GM19467 (cell line): Measurements from ENCODE around the gene GORASP2.

Experiments
- ATAC-seq: cut with Tn5 transposase; IDR thresholded peaks from one replicate; pipeline ENCODE4 v1.9.1; 2021; ENCODE audit warnings: mild to moderate bottlenecking, moderate library complexity; ENCODE audit not compliant: unreplicated experiment

The GORASP2 gene

DNA sequence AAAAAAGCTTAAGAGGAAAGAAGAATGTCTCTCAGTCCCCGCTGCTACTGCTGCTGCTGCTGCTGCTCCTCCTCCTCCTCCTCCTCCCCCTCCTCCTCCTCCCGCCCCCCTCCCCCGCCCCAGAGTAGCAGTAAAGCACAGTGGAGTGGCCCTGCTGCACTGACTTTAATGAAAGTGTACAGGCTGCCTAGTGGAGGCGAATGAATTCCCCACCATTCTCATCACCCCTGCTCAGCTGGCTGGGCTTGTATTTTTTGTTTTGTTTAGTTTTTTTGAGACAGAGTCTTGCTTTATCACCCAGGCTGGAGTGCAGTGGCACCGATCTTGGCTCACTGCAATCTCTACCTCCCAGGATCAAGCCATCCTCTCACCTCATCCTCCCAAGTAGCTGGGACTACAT is 34.3 kb downstream of the GORASP2 start:
- no peak for ATAC-seq

DNA sequence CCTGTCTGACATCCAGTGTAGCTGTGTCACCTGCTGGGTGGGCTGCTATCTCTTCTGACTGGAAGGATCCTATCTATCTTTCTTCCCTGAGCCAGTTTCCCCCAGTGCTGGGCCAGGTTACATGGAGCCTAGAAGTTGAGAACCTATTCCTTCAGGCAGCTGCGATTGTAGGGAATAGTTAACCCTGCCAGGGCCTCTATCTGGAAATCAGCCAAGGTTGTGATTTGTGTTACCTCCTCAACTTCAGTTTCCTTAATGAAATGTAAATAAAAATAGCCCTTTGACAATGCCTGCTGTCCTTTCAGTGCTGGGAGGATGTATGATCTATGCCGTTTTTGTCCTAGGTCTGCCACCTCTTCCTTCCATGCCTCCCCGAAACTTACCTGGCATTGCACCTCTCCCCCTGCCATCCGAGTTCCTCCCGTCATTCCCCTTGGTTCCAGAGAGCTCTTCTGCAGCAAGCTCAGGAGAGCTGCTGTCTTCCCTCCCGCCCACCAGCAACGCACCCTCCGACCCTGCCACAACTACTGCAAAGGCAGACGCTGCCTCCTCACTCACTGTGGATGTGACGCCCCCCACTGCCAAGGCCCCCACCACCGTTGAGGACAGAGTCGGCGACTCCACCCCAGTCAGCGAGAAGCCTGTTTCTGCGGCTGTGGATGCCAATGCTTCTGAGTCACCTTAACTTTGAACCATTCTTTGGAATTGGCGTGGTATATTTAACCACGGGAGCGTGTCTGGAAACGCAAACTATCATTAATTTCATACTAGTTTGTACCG is 36.6 kb downstream of the GORASP2 start:
- no peak for ATAC-seq

DNA sequence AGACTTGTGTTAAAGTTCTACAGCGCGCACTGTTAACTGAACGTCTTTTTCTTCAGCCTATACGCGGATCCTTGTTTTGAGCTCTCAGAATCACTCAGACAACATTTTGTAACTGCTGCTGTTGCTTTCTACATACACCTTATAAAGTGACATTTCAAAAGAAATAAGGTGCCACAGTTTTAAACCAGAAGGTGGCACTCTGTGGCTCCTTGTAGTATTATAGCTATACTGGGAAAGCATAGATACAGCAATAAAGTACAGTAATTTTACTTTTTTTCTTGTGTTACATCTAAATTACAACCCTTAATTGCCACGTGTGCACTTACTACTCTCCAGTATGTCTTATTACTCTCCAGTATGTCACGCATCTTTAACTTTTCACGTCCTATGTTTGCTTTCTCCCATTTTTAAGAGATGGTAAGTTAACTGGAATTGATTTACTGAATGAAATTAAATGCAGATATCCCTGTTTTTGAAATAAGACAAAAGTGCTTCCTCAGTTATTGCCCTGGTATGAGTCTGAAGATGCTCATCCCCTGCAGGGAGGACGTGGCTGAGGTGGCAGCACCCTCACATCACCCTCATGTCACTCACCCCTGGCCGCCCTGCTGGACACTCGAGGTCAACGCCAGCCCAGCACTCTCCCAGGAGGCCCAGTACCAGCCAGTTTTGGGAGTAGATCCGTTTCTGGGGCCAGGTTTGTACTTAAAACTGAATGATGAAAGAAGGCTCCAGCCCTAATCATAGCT is 37.8 kb downstream of the GORASP2 start:
- ATAC-seq, result no peak

DNA sequence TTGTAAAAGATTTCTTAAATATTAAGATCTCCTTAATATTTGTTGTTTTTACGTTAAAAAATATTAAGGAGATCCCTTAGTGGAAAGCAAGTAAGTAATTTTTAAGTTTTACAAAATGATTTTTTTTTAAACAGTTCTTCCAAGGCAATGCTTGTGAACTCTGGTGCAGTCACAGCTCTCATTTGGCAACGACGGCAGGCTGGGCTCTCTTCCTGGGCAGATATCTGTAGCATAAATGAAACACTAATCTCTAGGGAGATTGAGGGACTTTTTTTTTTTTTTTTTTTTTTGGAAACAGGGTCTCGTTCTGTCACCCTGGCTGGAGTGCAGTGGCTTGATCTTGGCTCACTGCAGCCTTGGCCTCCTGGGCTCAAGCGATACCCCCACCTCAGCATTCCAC is 38.5 kb downstream of the GORASP2 start:
- ATAC-seq, result no peak

DNA sequence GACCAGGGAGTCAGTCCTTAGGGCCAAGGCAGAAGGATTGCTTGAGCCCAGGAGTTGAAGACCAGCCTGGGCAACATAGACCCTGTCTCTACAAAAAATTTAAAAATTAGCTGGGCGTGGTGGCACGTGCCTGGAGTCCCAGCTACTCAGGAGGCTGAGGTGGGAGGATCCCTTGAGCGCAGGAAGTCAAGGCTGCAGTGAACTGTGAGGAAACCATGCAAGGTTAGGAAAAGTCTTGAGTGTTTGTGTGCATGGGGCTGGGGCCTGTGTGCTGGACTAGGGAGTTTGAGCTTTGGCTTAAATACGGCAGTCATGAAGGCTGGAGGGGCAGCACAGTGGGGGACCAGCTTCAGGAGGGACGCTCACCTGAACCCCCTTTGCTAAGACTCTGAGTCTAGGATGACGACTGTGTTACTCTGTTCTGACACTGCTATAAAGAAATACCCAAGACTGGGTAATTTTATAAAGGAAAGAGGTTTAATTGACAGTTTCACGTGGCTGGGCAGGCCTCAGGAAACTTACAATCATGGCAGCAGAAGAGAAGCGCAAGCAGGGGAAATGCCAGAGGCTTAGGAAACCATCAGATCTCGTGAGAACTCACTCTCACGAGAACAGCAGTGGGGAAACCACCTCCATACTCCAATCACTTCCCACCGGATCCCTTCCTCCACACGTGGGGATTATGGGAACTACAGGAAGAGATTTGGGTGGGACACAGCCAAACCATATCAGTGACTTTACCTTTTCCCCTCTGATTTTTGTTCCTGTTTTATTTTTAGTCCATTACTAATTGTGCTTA is 39.4 kb downstream of the GORASP2 start:
- ATAC-seq, result no peak

DNA sequence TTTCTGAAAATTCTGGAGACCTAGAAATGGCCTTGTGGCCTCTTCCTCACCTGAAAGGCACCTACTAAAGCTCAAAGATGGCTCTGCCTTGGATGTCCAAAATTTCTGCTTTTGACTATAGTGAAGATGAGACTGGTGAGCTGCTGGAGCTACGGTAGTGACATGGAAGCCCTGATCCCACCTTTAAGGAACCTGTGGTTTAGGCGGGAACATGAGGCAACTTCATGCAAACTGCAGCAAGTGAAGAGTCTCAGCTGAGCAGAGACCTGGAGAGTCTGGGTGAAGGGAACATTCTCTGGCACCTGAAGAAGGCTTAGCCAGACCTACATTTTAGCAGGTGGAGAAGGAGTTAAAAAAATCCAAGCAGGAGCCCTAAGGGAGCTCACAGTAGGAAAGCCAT is 40.0 kb downstream of the GORASP2 start:
- ATAC-seq, result no peak

DNA sequence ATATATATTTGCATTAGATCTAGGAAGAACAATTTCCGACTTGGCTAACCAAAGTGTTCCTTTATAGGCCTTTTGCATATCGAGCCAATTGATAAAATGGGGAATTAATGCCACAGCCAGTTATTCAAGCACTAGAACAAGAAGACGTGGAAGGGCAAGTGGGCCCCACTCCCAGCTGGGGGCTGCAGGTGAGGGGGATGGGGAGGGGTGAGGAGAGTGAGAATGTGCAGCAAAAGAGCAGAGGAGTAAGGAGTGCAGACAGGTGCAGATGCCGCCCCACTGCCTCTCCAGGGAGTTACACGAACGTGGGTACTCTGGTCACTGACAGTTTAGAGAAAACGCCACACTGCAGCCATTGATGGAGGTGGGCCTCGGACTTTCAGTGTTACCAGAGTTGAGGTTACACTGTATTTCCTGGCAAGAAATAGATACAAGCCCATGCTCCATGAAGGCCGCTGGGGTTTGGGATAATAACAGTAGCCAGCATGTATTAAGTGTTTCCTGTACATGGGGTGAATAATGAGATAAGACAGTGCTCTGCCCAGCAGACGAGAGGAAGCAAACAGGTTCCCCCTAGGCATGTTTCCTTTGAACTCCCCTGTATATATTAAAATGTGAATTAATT is 40.9 kb downstream of the GORASP2 start:
- ATAC-seq, result no peak

DNA sequence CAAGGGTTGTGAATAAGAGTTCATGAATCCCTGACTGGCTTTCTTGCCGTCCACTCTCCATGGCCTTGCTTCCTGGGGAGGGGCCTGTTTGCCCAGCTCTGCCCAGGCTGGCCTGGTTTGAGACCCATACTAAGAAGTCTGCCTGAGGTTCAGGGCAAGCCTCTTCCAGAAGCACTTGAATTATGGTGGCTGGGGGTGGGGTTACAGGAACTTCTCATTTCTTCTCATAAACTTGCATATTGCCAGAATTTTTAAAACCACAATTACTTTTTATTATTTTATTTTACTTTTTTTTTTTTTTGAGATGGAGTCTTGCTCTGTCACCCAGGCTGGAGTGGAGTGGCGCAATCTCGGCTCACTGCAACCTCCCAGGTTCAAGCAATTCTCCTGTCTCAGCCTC is 42.0 kb downstream of the GORASP2 start:
- no peak for ATAC-seq

DNA sequence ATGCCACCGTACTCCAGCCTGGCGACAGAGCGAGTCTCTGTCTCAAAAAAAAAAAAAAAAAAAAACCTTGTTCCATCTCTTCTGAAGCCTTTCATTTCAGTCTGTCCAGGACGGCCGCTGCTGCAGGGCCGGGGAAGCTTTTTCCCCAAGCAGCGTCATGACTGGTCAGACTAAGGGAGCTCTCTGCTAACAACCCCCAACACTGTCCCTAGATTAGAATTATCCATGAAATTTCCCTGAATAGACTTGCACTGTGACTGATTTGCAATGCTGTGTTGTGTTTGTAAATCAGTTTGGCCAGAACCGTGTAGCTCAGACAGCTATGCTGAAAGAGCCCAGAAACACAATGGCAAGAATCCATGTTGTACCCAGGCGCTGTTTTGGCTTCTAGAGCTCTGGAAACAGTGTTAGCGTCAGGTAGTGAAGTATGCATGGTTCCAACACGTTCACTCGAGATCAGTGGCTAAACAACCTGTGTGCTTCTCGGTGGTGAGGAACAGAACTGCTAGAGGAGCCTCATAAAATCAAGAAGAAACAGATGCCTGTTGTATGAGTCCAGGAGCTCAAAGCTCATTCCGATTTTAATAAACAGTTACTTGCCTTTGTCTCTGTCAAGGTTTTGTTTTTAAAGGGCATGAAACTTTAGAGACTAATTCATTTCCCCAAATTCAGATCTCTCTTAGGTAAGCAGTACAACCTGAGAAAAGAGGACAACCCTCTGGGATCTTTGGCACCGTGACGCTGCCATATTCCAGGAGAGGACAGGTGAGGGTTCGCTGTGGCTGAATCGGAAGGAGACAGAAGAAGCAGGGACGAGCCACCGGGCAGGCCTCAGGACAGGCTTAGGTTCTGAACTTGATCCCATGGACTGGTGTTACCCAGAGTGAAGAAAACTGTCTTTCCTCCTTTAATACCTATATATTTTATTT is 43.5 kb downstream of the GORASP2 start:
- ATAC-seq, result no peak

DNA sequence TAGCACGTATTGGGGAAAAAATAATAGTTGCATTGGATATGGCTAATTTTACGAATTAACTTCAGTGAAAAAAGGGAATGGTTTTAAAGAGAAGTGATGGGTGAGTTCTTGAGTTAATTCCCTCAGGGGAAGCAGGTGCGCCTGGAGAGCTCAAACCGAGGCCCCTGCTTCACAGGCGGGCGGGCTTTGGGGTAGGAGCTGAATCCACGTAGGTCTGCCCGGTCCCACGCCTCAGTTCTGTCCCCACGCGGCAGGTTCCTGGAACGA is 44.1 kb downstream of the GORASP2 start:
- ATAC-seq, result no peak

DNA sequence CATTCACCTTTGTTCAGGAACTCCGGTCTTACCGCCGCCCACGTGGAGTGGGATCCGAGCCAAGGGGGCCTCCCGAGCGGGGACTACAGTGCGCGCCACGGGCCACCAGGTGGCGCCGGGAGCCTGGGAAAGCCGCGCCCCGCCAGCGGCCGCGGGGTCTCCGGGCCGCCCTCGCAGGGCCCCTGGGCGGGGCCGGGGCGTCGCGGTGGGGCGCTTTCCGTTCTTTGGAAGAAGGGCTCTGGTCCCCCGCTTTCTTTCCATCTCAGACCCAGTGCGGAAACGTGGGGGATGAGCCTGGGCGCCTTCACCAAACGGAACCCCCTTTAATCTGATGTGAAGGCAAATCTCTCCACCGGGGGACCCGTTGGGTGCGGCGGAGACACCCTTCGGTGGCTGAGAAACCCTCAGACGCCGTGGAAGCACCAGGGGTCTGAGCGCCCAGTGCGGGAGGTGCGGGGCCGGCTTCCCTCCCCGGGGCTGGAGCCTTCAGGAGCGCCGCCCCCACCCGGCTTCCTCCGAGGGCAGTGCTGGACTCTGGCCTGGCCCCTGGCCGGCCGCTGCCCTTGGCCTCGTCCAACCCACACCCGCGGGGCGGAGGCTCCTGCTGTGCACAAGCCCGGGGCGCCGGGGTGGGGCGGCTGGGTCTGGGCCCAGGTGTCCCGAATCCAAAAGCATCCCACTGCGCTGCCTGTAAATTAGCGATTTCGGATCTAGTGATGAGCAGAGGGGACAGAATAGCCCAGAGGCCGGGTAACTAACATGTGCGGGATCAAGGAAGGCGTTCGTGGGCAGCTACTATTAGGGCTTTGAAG is 44.6 kb downstream of the GORASP2 start:
- ATAC-seq, result peak; percentile 95

DNA sequence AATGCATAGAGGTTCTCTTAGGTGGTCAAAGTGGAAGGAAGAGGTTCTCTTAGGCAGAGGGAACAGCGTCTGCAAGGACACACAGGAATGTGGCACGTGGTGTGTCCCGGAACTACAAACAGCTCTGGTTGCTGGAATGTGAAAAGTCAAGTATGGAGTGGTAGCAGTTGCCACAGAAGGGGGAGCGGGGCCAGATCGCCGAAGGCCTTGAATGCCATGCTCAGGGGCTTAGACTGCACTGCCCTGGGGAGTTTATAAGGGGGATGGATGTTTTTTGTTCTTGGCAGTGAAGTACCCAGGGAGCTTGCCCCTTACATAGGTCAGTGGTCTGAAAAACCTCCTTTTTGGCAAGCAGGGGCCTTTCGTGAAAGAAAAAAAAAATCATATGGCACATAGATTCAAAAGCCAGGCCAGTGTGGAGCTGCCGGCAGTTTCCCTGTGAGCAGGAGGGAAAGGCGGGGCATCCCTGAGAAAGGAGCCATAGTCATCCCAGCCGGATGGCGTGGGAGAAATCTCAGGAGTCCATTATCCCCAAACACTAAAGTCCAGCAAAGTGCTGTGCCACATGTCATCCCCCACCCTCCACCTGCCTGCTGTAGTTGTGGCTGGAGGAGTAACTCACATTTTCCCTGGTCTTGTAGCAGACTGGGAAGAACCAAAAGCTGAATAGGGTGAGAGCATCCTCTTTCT is 45.4 kb downstream of the GORASP2 start:
- no peak for ATAC-seq

DNA sequence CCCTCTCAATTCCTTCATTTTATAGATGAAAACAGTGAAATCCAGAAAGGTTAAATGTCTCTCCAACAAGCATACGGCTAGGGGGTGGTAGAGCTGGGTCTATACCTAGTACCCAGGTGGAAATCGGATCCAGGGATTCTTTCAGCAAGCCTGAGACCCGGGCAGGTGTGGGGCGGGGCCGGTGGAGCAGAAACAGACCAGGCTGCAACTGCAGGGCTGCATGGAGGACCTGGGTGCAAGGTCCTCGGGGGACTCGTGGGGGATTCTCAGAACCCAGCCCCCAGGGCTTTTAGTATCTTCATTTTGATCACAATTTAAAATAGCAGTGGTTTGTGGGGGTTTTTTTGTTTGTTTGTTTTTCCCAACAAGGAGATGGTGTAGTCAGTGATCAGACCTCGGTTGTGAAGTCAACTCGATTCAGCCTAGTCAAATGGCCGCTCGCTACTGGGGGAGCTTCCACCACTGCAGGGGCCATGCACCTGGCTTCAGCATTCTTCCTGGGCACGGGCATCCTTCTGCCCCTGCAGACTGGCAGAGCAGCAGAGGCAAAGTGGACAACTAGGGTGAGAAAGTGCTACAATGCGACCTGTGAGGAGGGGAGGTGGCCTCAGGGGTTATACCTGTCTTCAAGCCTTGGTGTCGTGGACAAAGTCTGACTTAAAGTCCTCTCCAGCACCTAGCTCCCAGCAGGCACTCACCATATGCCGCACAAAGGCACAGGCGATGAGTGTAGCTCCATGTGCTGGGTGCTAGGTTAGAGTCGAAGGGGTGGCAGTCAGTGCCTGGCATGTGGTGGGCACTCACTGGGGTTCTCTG is 46.3 kb downstream of the GORASP2 start:
- ATAC-seq, result no peak

DNA sequence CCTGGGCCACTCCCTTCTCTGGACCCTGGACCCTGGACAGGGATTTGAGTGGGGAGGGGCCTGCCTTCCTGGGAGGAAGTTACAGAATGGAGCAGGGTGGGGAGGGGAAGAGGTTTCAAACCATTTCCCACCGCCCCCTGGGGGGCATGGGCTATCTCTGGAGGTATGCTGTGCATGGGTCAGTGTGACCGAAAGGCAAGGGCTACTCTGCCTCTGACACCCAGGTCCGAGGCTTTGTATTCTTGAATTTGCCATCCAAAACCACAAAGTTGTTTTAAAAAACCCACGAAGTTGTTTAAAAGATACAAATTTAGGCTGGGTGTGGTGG is 46.9 kb downstream of the GORASP2 start:
- no peak for ATAC-seq

DNA sequence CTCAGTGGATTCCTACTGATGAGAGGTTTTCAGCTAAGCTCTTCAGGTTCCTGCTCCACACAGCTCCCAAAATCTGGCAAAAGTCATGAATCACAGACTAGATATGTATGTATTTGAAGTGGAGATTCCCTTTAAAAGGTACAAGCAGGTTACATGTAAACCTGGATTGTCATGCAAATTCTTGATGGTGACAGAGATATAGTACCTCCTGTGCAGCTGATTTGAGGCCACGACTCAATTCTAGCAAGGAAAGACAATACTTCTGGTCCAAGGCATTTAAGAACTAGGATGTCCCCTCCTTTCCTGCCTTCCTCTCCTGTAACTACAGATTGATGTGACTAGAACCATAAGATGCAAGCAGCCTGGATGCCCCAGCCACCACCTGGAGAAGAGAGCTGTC is 55.0 kb downstream of the GORASP2 start:
- ATAC-seq, result no peak

DNA sequence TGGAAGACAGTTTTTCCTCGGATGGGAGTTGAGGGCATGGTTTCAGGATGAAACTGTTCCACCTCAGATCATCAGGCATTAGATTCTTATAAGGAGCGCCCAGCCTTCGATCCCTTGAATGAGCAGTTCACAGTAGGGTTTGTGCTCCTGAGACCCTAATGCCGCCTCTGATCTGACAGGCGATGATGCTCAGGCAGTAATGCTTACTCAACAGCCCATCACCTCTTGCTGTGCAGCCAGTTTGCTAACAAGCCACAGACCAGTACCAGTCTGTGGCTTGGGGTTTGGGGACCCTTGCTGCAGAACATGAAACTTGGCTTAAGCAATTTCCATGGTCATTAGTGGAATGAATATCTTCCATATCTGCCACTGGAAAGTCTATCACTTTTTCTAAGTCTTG is 56.4 kb downstream of the GORASP2 start:
- no peak for ATAC-seq

DNA sequence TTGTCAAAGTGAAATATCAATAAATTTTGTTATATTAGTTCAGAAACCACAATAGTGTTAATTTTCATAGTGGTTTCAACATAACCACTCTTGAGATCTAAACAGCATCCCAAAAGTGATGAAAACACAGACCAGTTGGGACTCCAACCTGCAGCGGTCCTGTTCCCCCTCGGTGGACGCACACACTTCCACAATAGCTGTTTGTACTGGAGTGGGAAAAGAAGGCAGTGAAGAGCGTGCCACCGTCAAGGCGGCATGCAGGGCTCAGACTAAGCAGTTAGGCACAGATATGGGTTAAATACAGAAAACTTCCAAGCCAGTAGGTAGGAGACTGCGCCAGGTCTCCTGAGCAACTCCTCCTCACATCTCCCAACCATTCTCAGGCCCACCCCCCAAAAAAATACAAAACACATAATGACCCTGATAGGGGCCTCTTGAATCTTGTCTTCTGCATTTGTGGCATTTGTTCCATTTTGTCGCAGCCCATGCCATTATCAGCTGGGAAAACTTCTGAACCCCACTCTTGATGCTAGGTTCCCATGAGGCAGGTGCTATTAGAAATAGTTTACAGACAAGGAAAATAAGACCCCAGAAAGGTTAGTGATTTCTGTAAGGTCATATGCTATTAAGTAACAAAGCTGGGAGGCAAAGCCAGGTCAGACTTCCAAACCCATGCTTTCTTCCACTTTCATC is 57.7 kb downstream of the GORASP2 start:
- ATAC-seq, result no peak
